ENCODE data around the gene METTL23.

GRCh38 chr17:76732734-76733617 lies 6.3 kb downstream of the METTL23 start:
- no peak for TF ChIP-seq CTCF (IDR thresholded peaks at IDR 0.05; ENCODE audit: insufficient read depth, low read length, poor library complexity, severe bottlenecking)
- TF ChIP-seq EZH2phosphoT487 (conservative IDR thresholded peaks at IDR 0.05; ENCODE audit: low read length), result no peak
